ENCODE data around the gene WDR11. TPM values are rescaled to one million over a fixed set of nuclear protein-coding genes. Genes with fewer than 3 reads are reported as not detected.

WDR11 gene
- total RNA-seq, 1 experiment from 2014 or later, result 48.7 TPM

DNA sequence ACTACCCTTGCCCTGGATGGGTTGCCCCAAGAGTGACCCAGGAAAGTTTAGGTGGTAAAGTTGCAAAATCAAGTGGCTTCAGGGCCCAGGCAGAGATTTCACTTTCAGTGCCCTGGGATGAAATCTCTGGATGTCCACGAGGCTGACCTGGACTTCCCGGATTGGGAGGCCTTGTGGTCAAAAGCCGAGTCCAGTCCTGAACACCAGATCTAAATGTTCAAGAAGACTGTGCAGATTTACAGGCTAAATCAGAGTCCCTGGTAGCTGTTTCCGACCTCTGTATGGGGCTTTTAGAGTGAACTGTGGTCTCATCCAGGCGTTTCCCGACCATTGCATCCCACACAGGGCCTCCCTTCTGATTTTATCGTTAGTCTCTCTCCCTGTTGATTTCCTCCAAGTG, 95.3 kb downstream of the WDR11 start:
- no peak for DNase-seq

More for the DNA sequence above, 95.3 kb downstream of the WDR11 start:
- no peak overlapping the region for H2BK20ac ChIP-seq (ENCODE audit: low read depth, low read length, poor library complexity, severe bottlenecking)
- H3T11ph ChIP-seq (ENCODE audit: low read length), result no peak overlapping the region
- H4K8ac ChIP-seq (replicated peaks; ENCODE audit: insufficient read length, low read depth, low read length), result no peak overlapping the region
- H2BK120ac ChIP-seq (ENCODE audit: low read depth, low read length, poor library complexity, severe bottlenecking), result no peak overlapping the region
- no peak overlapping the region for H2BK5ac ChIP-seq (ENCODE audit: insufficient read length, low read length)
- no peak overlapping the region for H4K5ac ChIP-seq (ENCODE audit: insufficient read length, low read depth, low read length)
- peaks cover 8 to 9% of the 10 kb centered on the region in 2 experiments for H3K9me3 Mint-ChIP-seq
- H3K23ac ChIP-seq (ENCODE audit: insufficient read length, low read depth, low read length), result no peak overlapping the region
- no peaks in the 10 kb centered on the region for H3K4me1 ChIP-seq (ENCODE audit: insufficient read depth, low read length)
- H3K23me2 ChIP-seq (ENCODE audit: insufficient read length, low read depth, low read length, poor library complexity, severe bottlenecking), result peaks cover 13% of the 10 kb centered on the region
- H3K79me1 ChIP-seq (ENCODE audit: insufficient read depth, low read depth, low read length, poor library complexity, severe bottlenecking), result no peaks in the 10 kb centered on the region
- H3K56ac ChIP-seq (ENCODE audit: insufficient read length, low read depth, low read length), result no peak overlapping the region
- no peak overlapping the region for H3K14ac ChIP-seq (ENCODE audit: insufficient read depth, low read length)
- no peak overlapping the region for H3K4ac ChIP-seq (ENCODE audit: low read depth, low read length)
- peaks cover 24% of the 10 kb centered on the region in 2 experiments for H3K4me1 Mint-ChIP-seq
- H2BK12ac ChIP-seq (ENCODE audit: insufficient read length, low read depth, low read length), result no peak overlapping the region
- H2AFZ ChIP-seq (ENCODE audit: low read length), result no peak overlapping the region
- H3K79me2 ChIP-seq (ENCODE audit: insufficient read depth, low read length), result no peaks in the 10 kb centered on the region
- peaks cover 27% of the 10 kb centered on the region for H3K27me3 Mint-ChIP-seq (ENCODE audit: low read depth)
- no peak overlapping the region for H3K4me2 ChIP-seq (ENCODE audit: insufficient read depth, insufficient read length, low read length)
- no peak overlapping the region for H3K4me3 Mint-ChIP-seq
- TF ChIP-seq, protein P1, sequence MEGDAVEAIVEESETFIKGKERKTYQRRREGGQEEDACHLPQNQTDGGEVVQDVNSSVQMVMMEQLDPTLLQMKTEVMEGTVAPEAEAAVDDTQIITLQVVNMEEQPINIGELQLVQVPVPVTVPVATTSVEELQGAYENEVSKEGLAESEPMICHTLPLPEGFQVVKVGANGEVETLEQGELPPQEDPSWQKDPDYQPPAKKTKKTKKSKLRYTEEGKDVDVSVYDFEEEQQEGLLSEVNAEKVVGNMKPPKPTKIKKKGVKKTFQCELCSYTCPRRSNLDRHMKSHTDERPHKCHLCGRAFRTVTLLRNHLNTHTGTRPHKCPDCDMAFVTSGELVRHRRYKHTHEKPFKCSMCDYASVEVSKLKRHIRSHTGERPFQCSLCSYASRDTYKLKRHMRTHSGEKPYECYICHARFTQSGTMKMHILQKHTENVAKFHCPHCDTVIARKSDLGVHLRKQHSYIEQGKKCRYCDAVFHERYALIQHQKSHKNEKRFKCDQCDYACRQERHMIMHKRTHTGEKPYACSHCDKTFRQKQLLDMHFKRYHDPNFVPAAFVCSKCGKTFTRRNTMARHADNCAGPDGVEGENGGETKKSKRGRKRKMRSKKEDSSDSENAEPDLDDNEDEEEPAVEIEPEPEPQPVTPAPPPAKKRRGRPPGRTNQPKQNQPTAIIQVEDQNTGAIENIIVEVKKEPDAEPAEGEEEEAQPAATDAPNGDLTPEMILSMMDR (conservative IDR thresholded peaks at IDR 0.05), result no peak
- no peak overlapping the region for H3K9ac ChIP-seq (ENCODE audit: extremely low read depth, insufficient read length, low read length)
- H2BK15ac ChIP-seq (ENCODE audit: low read depth, low read length), result no peak overlapping the region
- peaks cover 10% of the 10 kb centered on the region; the same call in 1 of the 2 replicates for H3K27me3 ChIP-seq (ENCODE audit: insufficient read depth, low read length)
- no peak overlapping the region for H3K27ac ChIP-seq (ENCODE audit: insufficient read length, low read depth, low read length)
- 0 out of 7 replicates have a peak, but pooled peaks cover 0 to 4% (median 0%) of the 10 kb centered on the region in 3 experiments for H3K36me3 Mint-ChIP-seq (ENCODE audit: insufficient read depth in 1 of 3, low read depth in 3 of 3)
- no peaks in the 10 kb centered on the region for H4K20me1 ChIP-seq (ENCODE audit: control insufficient read depth, insufficient read depth, insufficient read length)
- no peak overlapping the region for H3K27ac Mint-ChIP-seq
- WGBS (ENCODE audit: extremely low coverage, insufficient read length, low lambda C conversion rate), result no CpG with 5 or more reads among the region's 7 CpGs
- H4K91ac ChIP-seq (ENCODE audit: insufficient read length, low read depth, low read length), result no peak overlapping the region
- H3K9me3 ChIP-seq (ENCODE audit: control insufficient read depth, low read depth, low read length), result no peaks in the 10 kb centered on the region
- no peak overlapping the region for H3K18ac ChIP-seq (ENCODE audit: insufficient read length, low read depth, low read length)
- no peak overlapping the region for H2AK5ac ChIP-seq (ENCODE audit: insufficient read length, low read length)
